Measurements from ENCODE around the gene ZP1. TPM values are rescaled to one million over a fixed set of nuclear protein-coding genes. Genes with fewer than 3 reads are reported as not detected.

ZP1 gene
- total and polyA plus RNA-seq, 2 of the 4 experiments (the other 2 are of a cell fraction) = 0.18 to 1.6 TPM

DNA sequence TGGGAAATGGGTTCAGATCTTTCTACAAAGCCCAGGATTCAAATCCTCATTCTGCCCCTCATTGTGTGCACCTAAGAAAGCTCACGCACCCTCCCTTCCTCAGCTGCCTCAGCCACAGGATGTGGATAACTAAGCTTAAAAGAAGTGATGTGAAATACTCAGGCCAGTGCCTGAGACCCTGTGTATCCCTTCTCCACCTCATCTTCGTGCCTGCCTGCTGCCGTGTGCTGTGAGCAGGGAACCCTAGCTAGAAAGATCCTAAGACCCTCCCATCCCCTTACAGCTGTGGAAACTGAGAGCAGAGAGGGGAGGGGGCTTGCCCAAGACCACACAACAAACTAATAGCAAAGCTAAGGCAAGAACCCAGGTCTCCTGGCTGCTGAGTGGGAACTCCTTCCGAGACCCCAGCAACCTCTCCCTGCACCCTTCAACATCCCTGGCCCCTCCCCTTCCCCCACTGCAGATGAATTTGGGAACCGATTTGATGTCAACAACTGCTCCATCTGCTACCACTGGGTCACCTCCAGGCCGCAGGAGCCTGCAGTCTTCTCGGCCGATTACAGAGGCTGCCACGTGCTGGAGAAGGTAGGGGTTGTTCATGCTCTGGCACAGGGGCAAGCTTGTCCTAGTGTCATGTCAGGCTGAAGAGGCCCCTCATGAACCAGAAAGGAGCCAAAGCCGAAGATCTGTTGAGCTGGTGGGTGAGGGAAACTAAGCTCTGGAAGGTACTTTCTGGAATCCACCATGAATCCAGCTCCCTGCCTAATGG is 1.5 kb downstream of the ZP1 start:
- POLR2A ChIA-PET (ENCODE audit: unreplicated experiment) = interaction anchor here (0.6 kb wide), 1 partner anchor 1630 kb away, joined by 3 read pairs; no protein-coding TSS in a partner anchor
- no peak for ATAC-seq (ENCODE audit: low read depth)
- Histone ChIP-seq H3K9me1 (ENCODE audit: insufficient read depth, low read length) (peaks cover 23% of the 10 kb centered on the region), H3K27me3 (ENCODE audit: control insufficient read depth, insufficient read depth, low read length) (peaks cover 7% of the 10 kb centered on the region), H3K4me1 (ENCODE audit: control insufficient read depth, insufficient read depth, low read length) (peaks cover 22% of the 10 kb centered on the region), H4K20me1 (ENCODE audit: insufficient read depth, low read length) (no peaks in the 10 kb centered on the region), H3K9ac (ENCODE audit: low read depth, low read length) (no peak overlapping the region), H3K14ac (replicated peaks; ENCODE audit: low read depth, low read length) (no peak overlapping the region), H3K79me1 (ENCODE audit: low read depth in 1 of 2, low read length in 2 of 2) (0 out of 4 replicates have a peak, but pooled peaks cover 0 to 3% of the 10 kb centered on the region in 2 experiments), H3K23ac (ENCODE audit: low read depth, low read length) (no peak overlapping the region), H2AK5ac (ENCODE audit: low read depth, low read length) (no peak overlapping the region), H2BK5ac (ENCODE audit: low read depth, low read length, poor library complexity, severe bottlenecking) (no peak overlapping the region), H2BK120ac (ENCODE audit: low read depth, low read length) (no peak overlapping the region), H4K5ac (ENCODE audit: low read depth, low read length) (no peak overlapping the region), H4K8ac (ENCODE audit: low read depth in 2 of 2, low read length in 2 of 2) (no peak overlapping the region), H3K4me2 (ENCODE audit: low read depth, low read length) (no peak overlapping the region), H3K18ac (ENCODE audit: low read depth, low read length) (no peak overlapping the region), H3K36me3 (ENCODE audit: control insufficient read depth, insufficient read depth, low read length) (no peaks in the 10 kb centered on the region), H2BK15ac (ENCODE audit: low read depth, low read length) (no peak overlapping the region), H3K56ac (ENCODE audit: extremely low read depth, insufficient read depth, low read length) (no peak overlapping the region), H3K4ac (ENCODE audit: low read depth, low read length) (no peak overlapping the region), H3K27ac (ENCODE audit: insufficient read depth, low read length) (no peak overlapping the region), H3K4me3 (ENCODE audit: insufficient read depth, low read depth, low read length) (no peak overlapping the region), H2BK20ac (ENCODE audit: low read depth, low read length) (no peak overlapping the region), H2AFZ (replicated peaks; ENCODE audit: low read length, poor library complexity) (no peak overlapping the region), H4K91ac (ENCODE audit: insufficient read depth, low read depth, low read length) (no peak overlapping the region), H3K9me3 (ENCODE audit: control insufficient read depth, insufficient read depth, low read length) (no peaks in the 10 kb centered on the region), H2AK9ac (replicated peaks; ENCODE audit: low read depth, low read length, poor library complexity) (no peak overlapping the region)
- WGBS, 2 experiments (ENCODE audit: extremely low coverage in 2 of 2, insufficient read length in 1 of 2) = 80% methylated on average over 3 of the region's 10 CpGs; no CpG with 5 or more reads in 1 of the 2 experiments
- dilution Hi-C loops (cut with HindIII; ENCODE audit: low sequenced_read_pairs, unreplicated experiment) = no loop called here
- CTCF ChIA-PET = no interaction called here
- TF ChIP-seq CEBPB (IDR thresholded peaks at IDR 0.05; ENCODE audit: low read depth, low read length) = no peak
- TF ChIP-seq, protein P1, sequence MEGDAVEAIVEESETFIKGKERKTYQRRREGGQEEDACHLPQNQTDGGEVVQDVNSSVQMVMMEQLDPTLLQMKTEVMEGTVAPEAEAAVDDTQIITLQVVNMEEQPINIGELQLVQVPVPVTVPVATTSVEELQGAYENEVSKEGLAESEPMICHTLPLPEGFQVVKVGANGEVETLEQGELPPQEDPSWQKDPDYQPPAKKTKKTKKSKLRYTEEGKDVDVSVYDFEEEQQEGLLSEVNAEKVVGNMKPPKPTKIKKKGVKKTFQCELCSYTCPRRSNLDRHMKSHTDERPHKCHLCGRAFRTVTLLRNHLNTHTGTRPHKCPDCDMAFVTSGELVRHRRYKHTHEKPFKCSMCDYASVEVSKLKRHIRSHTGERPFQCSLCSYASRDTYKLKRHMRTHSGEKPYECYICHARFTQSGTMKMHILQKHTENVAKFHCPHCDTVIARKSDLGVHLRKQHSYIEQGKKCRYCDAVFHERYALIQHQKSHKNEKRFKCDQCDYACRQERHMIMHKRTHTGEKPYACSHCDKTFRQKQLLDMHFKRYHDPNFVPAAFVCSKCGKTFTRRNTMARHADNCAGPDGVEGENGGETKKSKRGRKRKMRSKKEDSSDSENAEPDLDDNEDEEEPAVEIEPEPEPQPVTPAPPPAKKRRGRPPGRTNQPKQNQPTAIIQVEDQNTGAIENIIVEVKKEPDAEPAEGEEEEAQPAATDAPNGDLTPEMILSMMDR (conservative IDR thresholded peaks at IDR 0.05; ENCODE audit: low read depth, low read length) = no peak
- no peak for TF ChIP-seq NFE2L2 (IDR thresholded peaks at IDR 0.05; ENCODE audit: low read depth, low read length)
- no peak for TF ChIP-seq RCOR1 (IDR thresholded peaks at IDR 0.05; ENCODE audit: insufficient replicate concordance, low read length)
- no peak for TF ChIP-seq MAZ (IDR thresholded peaks at IDR 0.05; ENCODE audit: borderline replicate concordance, low read depth, low read length)
- no peak for TF ChIP-seq MXI1 (IDR thresholded peaks at IDR 0.05; ENCODE audit: borderline replicate concordance, low read depth, low read length)
- TF ChIP-seq RAD21 (IDR thresholded peaks at IDR 0.05; ENCODE audit: low read length) = no peak
- no peak for TF ChIP-seq CHD1 (IDR thresholded peaks at IDR 0.05; ENCODE audit: low read depth, low read length)
- TF ChIP-seq BHLHE40 (IDR thresholded peaks at IDR 0.05; ENCODE audit: low read depth, low read length) = no peak
- TF ChIP-seq POLR2A (IDR thresholded peaks at IDR 0.05; ENCODE audit: low read depth, low read length) = no peak
- TF ChIP-seq MAFK (IDR thresholded peaks at IDR 0.05; ENCODE audit: low read depth, low read length) = no peak
- TF ChIP-seq, protein P2, sequence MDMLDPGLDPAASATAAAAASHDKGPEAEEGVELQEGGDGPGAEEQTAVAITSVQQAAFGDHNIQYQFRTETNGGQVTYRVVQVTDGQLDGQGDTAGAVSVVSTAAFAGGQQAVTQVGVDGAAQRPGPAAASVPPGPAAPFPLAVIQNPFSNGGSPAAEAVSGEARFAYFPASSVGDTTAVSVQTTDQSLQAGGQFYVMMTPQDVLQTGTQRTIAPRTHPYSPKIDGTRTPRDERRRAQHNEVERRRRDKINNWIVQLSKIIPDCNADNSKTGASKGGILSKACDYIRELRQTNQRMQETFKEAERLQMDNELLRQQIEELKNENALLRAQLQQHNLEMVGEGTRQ (IDR thresholded peaks at IDR 0.05; ENCODE audit: low read depth, low read length) = no peak
- DNase-seq = no peak
- in situ Hi-C loops (cut with MboI; ENCODE audit: low sequenced_read_pairs) = no loop called here
- no TSS peak for BruUV-seq (replicated peaks)
- intact Hi-C loops (cut with micrococcal nuclease) = no loop called here
